Measurements from ENCODE around the gene KIF17.

KIF17 gene

GRCh38 chr1:20717452-20718342 lies at the start of gene KIF17:
Gene KIF17, minus strand, starts transcription at chr1:20718007. Its CDS starts 301 bp downstream, at chr1:20717706.
- DNase-seq = peak in 46 of 58 donors; percentile 10 to 75 (median 46)

GRCh38 chr1:20767271-20767670 lies 49.5 kb upstream of the KIF17 start:
- DNase-seq = no peak

GRCh38 chr1:20763417-20763816 lies 45.6 kb upstream of the KIF17 start:
- DNase-seq = no peak

GRCh38 chr1:20760322-20760721 lies 42.5 kb upstream of the KIF17 start:
- no peak for DNase-seq

GRCh38 chr1:20753589-20753988 lies 35.8 kb upstream of the KIF17 start:
- no peak for DNase-seq

- DNase-seq = no peak
Measured at GRCh38 chr1:20751462-20751990, 33.7 kb upstream of the KIF17 start.

- no peak for DNase-seq
Measured at GRCh38 chr1:20742671-20743070, 24.9 kb upstream of the KIF17 start.

GRCh38 chr1:20740781-20741180 lies 23.0 kb upstream of the KIF17 start:
- DNase-seq = no peak

- no peak for DNase-seq
Measured at GRCh38 chr1:20739225-20739624, 21.4 kb upstream of the KIF17 start.

- DNase-seq = peak in 7 of 58 donors; percentile 8 to 64 (median 46)
Measured at GRCh38 chr1:20735581-20736111, 17.8 kb upstream of the KIF17 start.

- DNase-seq = peak in 1 of 58 donors; percentile 65
Measured at GRCh38 chr1:20733360-20733975, 15.7 kb upstream of the KIF17 start.

- peak in 45 of 58 donors; percentile 17 to 83 (median 51) for DNase-seq
Measured at GRCh38 chr1:20732588-20733359, 15.0 kb upstream of the KIF17 start, which contains the start of gene SH2D5. Gene SH2D5, minus strand, starts transcription at chr1:20732703. Its CDS starts 4,659 bp downstream, at chr1:20728044.

GRCh38 chr1:20732071-20732587 lies 14.3 kb upstream of the KIF17 start:
- peak in 44 of 58 donors; percentile 16 to 85 (median 51) for DNase-seq

GRCh38 chr1:20731057-20731991 lies 13.5 kb upstream of the KIF17 start:
- DNase-seq = no peak

GRCh38 chr1:20730690-20731056 lies 12.9 kb upstream of the KIF17 start:
- no peak for DNase-seq

- DNase-seq = no peak
Measured at GRCh38 chr1:20729990-20730689, 12.3 kb upstream of the KIF17 start.

- no peak for DNase-seq
Measured at GRCh38 chr1:20729155-20729931, 11.5 kb upstream of the KIF17 start.
